Bronchial epithelial cell (primary cell): ENCODE measurements around the gene ESYT2. TPM values are rescaled to one million over a fixed set of nuclear protein-coding genes. Genes with fewer than 3 reads are reported as not detected.

Experiments used
- DNase-seq: peaks from one replicate; pipeline ENCODE4 v3.0.0-alpha.2; 2010; ENCODE audit warnings: low read depth
- FAIRE-seq: peaks from 2 replicates; lab custom pipeline; 2011; peaks lifted over from hg19 to GRCh38; lab: Jason Lieb, UNC
- H3K27me3 ChIP-seq: 2 replicates; pipeline ENCODE4 v1.5.1; 2011; ENCODE audit warnings: low read length; ENCODE audit not compliant: control insufficient read depth, insufficient read depth
- H3K36me3 ChIP-seq: 2 replicates; pipeline ENCODE4 v1.5.1; 2011; ENCODE audit warnings: low read length; ENCODE audit not compliant: control insufficient read depth, insufficient read depth
- H3K4me3 ChIP-seq: 2 replicates; pipeline ENCODE4 v1.5.1; 2011; ENCODE audit warnings: mild to moderate bottlenecking, low read depth, low read length, control low read depth
- total RNA-seq: library from RNA; depleted of rRNA; stranded (reverse); fragments of >200 nt; gene quantifications from 2 replicates; pipeline ENCODE4 v1.2.1, GENCODE V29; 2014
- TF ChIP-seq, protein P1 (sequence below): IDR thresholded peaks from 2 replicates; pipeline ENCODE4 v1.5.1; 2011; ENCODE audit warnings: mild to moderate bottlenecking, moderate library complexity, low read length, control low read depth, inconsistent platforms; ENCODE audit not compliant: insufficient read depth, severe bottlenecking

The ESYT2 gene
- total RNA-seq, 1 donor from 2014 or later = 75.0 TPM

- H3K36me3 ChIP-seq = peaks cover 10% of the 10 kb centered on the region
- DNase-seq = peak; percentile 57
- no peaks in the 10 kb centered on the region for H3K27me3 ChIP-seq
- H3K4me3 ChIP-seq = no peak overlapping the region
- TF ChIP-seq, protein P1, sequence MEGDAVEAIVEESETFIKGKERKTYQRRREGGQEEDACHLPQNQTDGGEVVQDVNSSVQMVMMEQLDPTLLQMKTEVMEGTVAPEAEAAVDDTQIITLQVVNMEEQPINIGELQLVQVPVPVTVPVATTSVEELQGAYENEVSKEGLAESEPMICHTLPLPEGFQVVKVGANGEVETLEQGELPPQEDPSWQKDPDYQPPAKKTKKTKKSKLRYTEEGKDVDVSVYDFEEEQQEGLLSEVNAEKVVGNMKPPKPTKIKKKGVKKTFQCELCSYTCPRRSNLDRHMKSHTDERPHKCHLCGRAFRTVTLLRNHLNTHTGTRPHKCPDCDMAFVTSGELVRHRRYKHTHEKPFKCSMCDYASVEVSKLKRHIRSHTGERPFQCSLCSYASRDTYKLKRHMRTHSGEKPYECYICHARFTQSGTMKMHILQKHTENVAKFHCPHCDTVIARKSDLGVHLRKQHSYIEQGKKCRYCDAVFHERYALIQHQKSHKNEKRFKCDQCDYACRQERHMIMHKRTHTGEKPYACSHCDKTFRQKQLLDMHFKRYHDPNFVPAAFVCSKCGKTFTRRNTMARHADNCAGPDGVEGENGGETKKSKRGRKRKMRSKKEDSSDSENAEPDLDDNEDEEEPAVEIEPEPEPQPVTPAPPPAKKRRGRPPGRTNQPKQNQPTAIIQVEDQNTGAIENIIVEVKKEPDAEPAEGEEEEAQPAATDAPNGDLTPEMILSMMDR = no peak
- no peak for FAIRE-seq
These were observed 75.4 kb downstream of the ESYT2 start for GRCh38 chr7:158753900-158754299.

DNA sequence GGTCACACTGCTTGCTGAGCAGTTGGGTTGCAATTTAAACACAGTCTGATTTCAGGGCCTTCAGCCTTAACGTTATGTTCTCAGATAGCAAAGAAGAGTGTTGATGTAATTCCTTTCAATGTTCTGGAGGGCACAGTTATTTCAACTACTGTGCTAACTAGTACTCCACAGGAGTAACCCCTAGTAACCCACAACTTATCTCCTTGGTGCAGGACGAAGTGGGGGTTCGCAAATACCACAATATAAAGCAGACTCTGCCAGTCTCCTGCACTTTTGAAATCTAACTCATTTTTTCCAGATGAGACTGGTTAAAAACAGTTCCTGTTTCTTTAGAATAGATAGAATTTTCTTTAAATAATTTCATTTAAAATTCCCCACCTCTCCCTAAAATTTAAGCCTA is 77.6 kb downstream of the ESYT2 start:
- TF ChIP-seq, protein P1 = no peak
- Histone ChIP-seq H3K4me3 (no peak overlapping the region), H3K27me3 (no peaks in the 10 kb centered on the region), H3K36me3 (peaks cover 10% of the 10 kb centered on the region)
- FAIRE-seq (no peak), DNase-seq (no peak)

DNA sequence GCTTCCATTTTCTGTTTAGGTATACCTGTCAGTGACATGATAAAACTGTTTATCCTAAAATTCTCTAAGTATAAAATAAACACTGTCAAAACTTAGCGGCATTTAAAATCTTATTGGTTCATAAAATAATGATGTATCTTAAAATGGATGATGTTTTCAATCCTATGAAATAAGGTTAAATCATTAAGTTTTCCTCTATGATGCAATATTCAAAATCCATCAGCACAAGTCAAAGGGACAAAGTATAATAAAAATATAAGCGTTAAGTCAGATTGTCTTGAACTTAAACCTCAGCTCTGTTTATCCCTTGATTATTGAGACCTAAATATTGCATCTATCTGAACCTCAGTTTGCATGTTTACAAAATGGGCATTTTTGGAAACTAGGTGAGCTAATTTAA is 78.1 kb downstream of the ESYT2 start:
- TF ChIP-seq, protein P1 = no peak
- Histone ChIP-seq H3K36me3 (peaks cover 10% of the 10 kb centered on the region), H3K27me3 (no peaks in the 10 kb centered on the region), H3K4me3 (no peak overlapping the region)
- DNase-seq (no peak), FAIRE-seq (no peak)

GRCh38 chr7:158750702-158751101 is 78.6 kb downstream of the ESYT2 start:
- Histone ChIP-seq H3K36me3 (peaks cover 9% of the 10 kb centered on the region), H3K4me3 (no peak overlapping the region), H3K27me3 (no peaks in the 10 kb centered on the region)
- TF ChIP-seq, protein P1 = no peak
- no peak for FAIRE-seq
- no peak for DNase-seq

DNA sequence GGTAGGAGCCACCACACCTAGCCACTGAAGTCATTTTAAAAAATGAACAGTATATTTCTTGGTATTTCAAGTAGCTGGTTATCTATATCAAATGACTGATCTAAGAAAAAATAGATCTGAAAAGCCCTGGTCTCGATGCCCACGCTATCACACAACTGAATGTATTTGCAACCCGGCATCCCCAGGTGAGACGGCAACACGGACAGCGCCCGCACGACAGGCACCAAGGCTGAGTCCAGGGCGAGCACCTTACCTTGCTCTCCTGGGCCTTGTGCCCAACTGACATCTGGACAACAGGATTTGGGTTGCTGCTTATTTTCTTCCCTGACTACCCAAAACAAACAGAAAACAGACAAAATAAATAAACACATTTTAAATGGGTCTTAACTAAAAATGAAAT is 79.9 kb downstream of the ESYT2 start:
- TF ChIP-seq, protein P1 = no peak
- no peak for FAIRE-seq
- no peak for DNase-seq
- Histone ChIP-seq H3K4me3 (no peak overlapping the region), H3K27me3 (no peaks in the 10 kb centered on the region), H3K36me3 (peaks cover 10% of the 10 kb centered on the region)

- peaks cover 11% of the 10 kb centered on the region for H3K36me3 ChIP-seq
- no peak for FAIRE-seq
- no peak overlapping the region for H3K4me3 ChIP-seq
- DNase-seq = no peak
- H3K27me3 ChIP-seq = no peaks in the 10 kb centered on the region
- TF ChIP-seq, protein P1 = no peak
These were observed 81.0 kb downstream of the ESYT2 start for GRCh38 chr7:158748335-158748734.
